Regular cardiac myocyte (primary cell): ENCODE results near the gene IPO13. TPM values are rescaled to one million over a fixed set of nuclear protein-coding genes. Genes with fewer than 3 reads are reported as not detected.

Source experiments
- total RNA-seq: library from RNA; depleted of rRNA; stranded (reverse); fragments of >200 nt; gene quantifications from 2 replicates; pipeline ENCODE4 v1.2.3, GENCODE V29; 2014

Gene IPO13
- total RNA-seq = 19.9 and 20.3 TPM in 2 replicates

DNA sequence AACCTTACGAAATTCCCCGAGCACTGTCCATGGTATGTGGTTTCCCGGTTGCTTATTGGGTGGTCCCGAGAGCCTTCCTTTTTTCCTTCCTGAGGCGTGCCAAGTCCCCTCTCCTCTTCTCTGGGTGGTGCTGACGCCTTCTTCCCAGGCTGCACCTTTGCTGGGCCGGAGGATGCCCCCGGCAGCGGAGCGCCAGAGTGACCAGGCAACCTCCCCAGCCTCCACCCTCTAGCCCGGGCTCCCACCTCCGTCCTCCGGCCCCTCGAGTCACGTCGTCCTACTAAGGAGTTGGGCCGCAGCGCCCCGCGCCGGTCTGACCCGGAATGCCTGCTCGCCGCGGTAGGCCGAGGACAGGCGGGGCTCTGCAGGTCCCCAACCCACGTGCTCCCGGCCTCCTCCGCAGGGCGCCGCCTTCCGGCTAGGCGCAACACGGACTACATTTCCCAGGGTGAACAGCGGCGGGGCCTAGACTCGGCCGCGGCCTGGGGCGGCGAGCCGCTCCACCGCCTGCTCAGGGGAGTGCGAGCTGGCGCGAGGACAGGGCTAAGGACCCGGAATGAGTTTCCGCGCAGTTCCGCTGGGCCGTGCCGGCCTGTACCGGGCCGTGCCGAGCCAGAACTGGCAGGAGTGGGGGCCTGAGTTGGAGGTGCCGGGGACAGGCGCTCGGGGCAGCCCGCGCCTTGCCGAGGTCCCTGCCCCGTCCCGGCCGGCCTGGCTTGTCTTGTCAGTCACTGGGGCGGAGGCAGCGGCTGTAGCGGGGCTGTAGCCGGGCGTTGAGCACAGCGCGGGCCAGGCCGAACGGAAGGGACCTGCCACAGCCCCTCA lies at the start of gene IPO13:
Gene IPO13, plus strand, starts transcription at position 715 of the 825 bp plus-strand sequence. CDS start 651 bp downstream, outside the sequence.

GRCh38 chr1:43933386-43934100 lies 13.2 kb upstream of the IPO13 start, which contains the start of gene ARTN:
Gene ARTN (plus strand): TSS chr1:43933801. CDS start chr1:43935657, 1,856 bp downstream.

DNA sequence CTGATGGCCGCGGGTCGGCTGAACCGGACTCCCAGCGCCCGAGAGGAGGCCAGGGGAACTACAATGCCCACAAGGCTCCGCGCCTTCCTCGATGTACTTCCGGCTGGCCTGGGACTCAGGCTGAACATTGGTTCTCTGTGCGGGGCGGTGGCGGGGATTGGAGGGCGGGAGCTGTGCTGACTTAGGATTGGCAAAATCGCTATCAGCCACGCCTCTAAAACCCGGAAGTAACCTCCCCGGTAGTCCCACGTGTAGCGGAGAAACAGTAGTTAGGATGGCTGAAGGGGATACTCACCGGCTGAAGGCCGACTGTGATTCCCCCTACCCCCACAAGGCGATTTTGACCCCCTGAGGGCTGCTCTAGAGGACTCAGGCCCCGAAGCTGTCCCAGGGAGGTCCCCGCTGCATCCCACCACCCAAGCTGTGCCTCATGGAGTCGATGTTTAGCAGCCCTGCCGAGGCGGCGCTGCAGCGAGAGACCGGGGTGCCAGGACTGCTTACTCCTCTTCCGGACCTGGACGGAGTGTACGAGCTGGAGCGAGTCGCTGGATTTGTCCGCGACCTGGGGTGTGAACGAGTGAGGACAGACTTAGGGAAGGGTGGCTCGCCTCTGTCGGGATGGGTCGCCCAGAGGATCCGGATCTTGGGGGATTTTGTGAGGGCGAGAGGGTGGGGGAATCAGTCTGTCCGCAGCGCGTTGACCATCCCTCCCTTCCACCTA lies 23.2 kb downstream of the IPO13 start, which contains the start of gene DPH2:
Gene DPH2, plus strand, starts transcription at position 265 of the 721 bp plus-strand sequence. Its CDS starts 166 bp downstream, at position 431.

GRCh38 chr1:43974443-43975248 lies 27.9 kb downstream of the IPO13 start, which contains the start of gene ATP6V0B:
Gene ATP6V0B (plus strand): TSS chr1:43974960. CDS start chr1:43975041, 81 bp downstream.

DNA sequence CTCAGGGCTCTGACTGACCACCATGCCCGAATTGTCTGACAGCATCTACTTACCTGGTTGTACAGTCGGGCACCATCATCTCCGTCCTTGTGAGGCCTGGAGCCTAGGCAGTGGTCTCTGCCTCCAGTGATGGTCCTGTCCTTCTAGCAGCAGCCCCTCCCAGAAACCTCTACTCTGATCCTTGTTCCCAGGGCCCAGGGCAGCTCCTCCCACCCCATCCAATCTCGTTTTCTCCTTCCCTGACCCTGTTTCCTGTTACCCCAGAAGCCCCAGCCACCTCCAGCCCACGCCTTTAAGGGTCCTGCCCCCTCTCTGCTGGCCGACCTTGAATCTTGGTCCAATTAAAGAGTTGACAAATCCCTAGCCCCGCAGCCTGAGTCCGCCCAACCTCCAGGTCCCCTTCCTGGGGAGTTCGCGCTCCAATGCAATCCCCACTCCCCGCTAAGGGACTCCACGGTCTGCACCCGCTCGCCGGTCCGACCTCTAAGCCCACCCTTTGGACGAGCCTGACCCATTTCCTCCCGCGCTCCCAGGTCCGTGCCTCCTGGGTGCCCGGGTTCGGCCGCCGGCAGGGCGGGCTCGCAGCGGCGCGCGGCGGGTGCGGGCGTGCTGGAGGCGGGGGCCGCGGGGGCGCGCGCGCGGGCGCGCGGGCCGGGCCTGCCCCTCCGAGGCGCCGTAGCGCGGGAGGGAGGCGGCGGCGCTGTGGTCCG lies 32.0 kb downstream of the IPO13 start, which contains the start of gene B4GALT2:
Gene B4GALT2, plus strand, starts transcription at position 660 of the 710 bp plus-strand sequence. CDS start 1,951 bp downstream, outside the sequence.

DNA sequence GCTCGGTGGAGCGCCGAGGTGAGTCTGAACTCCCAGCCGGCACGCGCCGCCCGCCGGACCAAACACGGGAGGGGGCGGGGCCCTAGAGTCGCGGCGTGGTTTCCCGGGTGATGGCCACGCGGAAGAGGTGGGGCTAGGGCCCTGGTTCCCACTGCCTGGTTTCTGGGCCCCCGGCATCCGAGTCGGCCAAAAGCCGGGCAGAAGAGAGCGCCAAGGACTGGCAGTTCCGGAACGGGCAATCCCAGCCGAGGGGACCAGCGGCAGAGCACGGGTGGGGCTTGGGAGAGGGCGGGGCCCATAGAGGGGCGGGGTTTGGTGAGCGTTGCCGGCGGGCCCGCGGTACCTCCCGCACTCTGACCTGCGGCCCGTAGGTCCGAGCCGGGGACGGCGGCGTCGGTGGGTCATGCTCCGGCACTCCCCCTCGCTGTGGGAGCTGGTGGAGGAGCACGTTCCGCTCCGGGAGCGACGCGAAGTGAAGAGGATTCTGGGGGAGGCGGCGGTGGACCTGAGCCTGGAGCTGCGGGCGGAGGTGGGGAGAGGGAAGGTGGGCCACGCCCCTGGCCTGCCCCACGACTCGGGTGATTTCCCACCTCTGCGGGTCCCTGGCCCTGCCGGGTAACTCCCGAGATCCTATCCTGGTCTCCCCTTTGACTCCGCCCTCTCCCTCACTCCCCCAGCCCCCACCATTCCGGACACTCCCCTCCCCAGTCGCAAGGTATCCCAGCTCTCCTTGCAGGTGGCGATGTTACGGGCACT lies 44.9 kb downstream of the IPO13 start, which contains the start of gene CCDC24:
Gene CCDC24, plus strand, starts transcription at position 124 of the 756 bp plus-strand sequence. Its CDS starts 280 bp downstream, at position 404.

Other genes starting within 250 kb of the IPO13 start
- 14.8 and 22.6 TPM in 2 replicates for gene ST3GAL3, start 239.4 kb upstream of the IPO13 start, total RNA-seq
- not detected in 2 replicates for gene ARTN, start 13.1 kb upstream of the IPO13 start, total RNA-seq
- gene DPH2, start 23.1 kb downstream of the IPO13 start, total RNA-seq = 10.1 and 19.7 TPM in 2 replicates
- 125 and 162 TPM in 2 replicates for gene ATP6V0B, start 28.0 kb downstream of the IPO13 start, total RNA-seq
- gene B4GALT2, start 32.3 kb downstream of the IPO13 start, total RNA-seq = 75.3 and 79.8 TPM in 2 replicates
- gene CCDC24, start 44.6 kb downstream of the IPO13 start, total RNA-seq = 2.3 and 4.5 TPM in 2 replicates
- gene SLC6A9, start 84.5 kb downstream of the IPO13 start, total RNA-seq = 2.1 and 4.2 TPM in 2 replicates
- under 0.01 and 0.19 TPM in 2 replicates for gene KLF17, start 171.9 kb downstream of the IPO13 start, total RNA-seq
- not detected in 2 replicates for gene KLF18, start 194.7 kb downstream of the IPO13 start, total RNA-seq